HS-5 (cell line): ENCODE data around the gene SLC44A1.

Source experiments
- DNase-seq: peaks from one replicate; pipeline ENCODE4 v3.0.0-alpha.2; 2012; ENCODE audit warnings: low read depth

Gene SLC44A1

GRCh38 chr9:105393576-105394344 is 149.3 kb downstream of the SLC44A1 start:
- no peak for DNase-seq

GRCh38 chr9:105396441-105396840 is 152.0 kb downstream of the SLC44A1 start:
- no peak for DNase-seq

GRCh38 chr9:105396901-105397300 is 152.4 kb downstream of the SLC44A1 start:
- DNase-seq, result no peak

DNA sequence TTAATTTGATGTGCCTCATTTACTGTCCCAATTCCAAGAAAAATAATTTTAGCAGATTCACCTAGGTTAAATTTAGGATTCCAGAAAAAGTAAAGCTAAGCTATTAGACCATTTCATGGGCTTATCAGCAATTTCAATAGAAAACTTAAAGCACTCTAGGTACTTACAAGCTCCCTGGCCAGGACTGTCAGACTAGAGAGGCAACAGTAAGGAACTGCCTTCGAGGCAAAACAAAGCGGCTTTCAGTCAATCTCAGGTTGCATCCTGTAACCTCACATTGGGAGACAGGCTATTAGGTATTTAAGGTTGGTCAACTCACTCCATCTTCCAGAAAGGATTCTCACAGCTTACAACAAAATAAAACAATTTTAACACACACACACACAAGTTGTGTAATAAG is 154.7 kb downstream of the SLC44A1 start:
- no peak for DNase-seq

DNA sequence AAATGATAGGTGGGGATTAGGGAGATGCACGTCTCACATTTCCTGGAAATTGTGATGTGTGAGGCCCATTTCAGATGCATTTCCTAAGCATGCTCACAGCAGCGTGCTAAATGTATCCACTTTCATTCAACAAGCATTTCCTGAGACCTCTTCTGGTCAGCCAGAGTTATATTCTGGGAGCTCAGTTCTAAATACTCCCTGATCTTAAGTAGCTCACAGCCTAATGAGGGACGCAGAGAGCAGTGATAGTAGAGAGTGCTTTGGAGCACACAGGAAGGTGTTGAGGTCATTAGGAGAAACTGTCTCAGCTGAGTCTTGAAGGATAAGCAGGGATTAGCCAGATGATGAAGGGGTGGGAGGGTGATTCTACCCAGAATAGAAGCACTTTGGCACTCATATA is 157.2 kb downstream of the SLC44A1 start:
- no peak for DNase-seq

GRCh38 chr9:105403552-105404248 is 159.2 kb downstream of the SLC44A1 start:
- no peak for DNase-seq

DNA sequence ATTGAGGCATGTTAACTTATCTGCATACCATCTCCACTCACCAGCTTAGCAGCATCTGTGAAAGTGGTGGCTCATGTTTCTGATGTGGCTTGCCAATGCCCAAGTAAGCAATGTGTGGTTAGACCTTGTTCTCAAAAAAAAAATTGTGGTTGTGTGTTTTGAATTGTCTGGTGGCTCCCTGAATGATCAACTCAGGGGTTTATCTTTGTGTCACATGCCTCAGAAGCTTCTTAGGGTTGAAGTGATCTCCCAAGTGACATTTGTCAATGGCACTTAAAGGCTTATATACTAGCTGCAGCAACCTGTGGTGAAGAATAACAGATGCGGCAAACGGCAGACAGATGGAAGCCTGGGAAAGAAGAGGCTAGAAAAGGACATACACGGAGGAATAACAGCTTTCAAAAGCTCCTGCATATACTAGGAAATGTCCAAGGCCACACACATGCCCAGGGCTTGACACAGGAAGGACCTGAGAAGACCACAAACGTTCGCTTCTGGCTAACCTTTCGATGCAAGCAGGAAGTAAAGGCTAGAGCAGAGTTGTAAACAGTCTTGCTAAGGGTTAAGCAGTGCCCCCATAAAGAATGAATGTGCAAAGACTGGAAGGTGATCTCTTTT is 161.2 kb downstream of the SLC44A1 start:
- DNase-seq, result no peak

GRCh38 chr9:105406369-105406768 is 161.9 kb downstream of the SLC44A1 start:
- no peak for DNase-seq

- no peak for DNase-seq
Measured at GRCh38 chr9:105413525-105413924, 169.1 kb downstream of the SLC44A1 start.

DNA sequence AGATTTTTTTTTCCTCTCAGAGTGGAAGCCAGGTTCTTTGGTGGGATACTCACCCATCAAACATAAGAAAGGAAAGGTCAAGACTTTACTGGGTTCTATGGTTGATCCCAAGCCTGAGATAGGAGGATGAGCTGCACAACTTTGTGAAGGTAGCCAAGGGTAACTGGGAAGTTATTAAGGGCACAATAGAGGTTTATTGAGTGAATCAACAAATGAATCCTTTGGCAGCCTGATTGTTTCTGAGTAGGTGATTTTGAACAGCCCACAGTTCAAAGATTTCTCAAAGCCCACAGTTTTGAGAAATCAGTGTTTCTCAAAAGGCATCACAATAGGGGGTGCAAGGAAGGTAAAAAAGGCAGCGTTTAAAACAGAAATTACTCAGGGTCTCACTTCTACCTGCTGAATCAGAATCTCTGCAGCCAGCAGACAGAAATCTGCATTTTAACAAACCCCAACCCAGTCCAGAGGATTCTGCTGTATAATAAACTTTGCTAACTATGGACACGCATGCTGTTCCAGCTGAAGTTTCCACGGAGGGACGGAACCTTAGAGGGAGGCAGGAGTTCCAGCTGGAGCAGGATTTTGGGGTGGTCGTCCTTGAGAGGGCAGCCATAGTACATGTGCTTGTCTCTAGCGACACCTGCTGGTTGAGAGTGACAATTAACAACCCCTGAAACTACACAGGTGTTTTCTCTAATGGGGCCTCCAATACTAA is 170.7 kb downstream of the SLC44A1 start:
- DNase-seq, result no peak

GRCh38 chr9:105415662-105415980 is 171.2 kb downstream of the SLC44A1 start:
- DNase-seq, result no peak

GRCh38 chr9:105416840-105417239 is 172.4 kb downstream of the SLC44A1 start:
- DNase-seq, result no peak

GRCh38 chr9:105418588-105419500 is 174.4 kb downstream of the SLC44A1 start:
- DNase-seq, result no peak

- no peak for DNase-seq
Measured at GRCh38 chr9:105419816-105420597, 175.6 kb downstream of the SLC44A1 start.

GRCh38 chr9:105421154-105421553 is 176.7 kb downstream of the SLC44A1 start:
- no peak for DNase-seq

DNA sequence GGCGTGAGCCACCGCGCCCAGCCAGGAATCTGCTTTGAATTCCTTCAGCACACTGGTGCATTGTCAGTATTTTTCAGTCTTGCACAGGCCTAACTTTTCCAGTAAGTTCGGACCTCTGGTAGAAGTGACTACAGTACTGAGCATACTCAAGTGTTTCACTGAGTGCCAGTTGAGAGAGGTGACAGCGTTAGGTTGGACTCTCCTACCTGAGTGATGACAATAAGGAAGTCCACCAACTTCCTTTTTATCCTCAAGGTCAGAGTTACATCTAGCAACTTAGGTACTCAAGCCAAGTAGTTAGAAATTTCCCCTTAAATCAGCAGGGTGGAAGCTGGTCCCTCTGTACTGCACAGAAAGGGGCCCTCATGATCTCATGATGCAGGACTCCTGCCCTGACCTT is 177.4 kb downstream of the SLC44A1 start:
- no peak for DNase-seq

- DNase-seq, result no peak
Measured at GRCh38 chr9:105425816-105426433, 181.5 kb downstream of the SLC44A1 start.

GRCh38 chr9:105426657-105427056 is 182.2 kb downstream of the SLC44A1 start:
- DNase-seq, result no peak

- DNase-seq, result no peak
Measured at GRCh38 chr9:105431424-105432246, 187.2 kb downstream of the SLC44A1 start.
